Measurements from ENCODE around the gene LRRTM2. TPM values are rescaled to one million over a fixed set of nuclear protein-coding genes. Genes with fewer than 3 reads are reported as not detected.

The LRRTM2 gene
- total RNA-seq, 1 donor from 2014 or later = not detected

GRCh38 chr5:138898299-138898698 lies 23.2 kb upstream of the LRRTM2 start:
- Mint-ChIP-seq H3K36me3 (ENCODE audit: low read depth) (peaks cover 16% of the 10 kb centered on the region), H3K4me3 (ENCODE audit: unreplicated experiment) (no peak overlapping the region), H3K4me1 (ENCODE audit: low read depth) (peaks cover 58% of the 10 kb centered on the region), H3K27me3 (ENCODE audit: low read depth) (no peaks in the 10 kb centered on the region), H3K9me3 (ENCODE audit: low read depth) (peaks cover 7% of the 10 kb centered on the region), H3K27ac (ENCODE audit: unreplicated experiment) (peak overlapping the region; percentile 47)
- TF ChIP-seq, protein P1, sequence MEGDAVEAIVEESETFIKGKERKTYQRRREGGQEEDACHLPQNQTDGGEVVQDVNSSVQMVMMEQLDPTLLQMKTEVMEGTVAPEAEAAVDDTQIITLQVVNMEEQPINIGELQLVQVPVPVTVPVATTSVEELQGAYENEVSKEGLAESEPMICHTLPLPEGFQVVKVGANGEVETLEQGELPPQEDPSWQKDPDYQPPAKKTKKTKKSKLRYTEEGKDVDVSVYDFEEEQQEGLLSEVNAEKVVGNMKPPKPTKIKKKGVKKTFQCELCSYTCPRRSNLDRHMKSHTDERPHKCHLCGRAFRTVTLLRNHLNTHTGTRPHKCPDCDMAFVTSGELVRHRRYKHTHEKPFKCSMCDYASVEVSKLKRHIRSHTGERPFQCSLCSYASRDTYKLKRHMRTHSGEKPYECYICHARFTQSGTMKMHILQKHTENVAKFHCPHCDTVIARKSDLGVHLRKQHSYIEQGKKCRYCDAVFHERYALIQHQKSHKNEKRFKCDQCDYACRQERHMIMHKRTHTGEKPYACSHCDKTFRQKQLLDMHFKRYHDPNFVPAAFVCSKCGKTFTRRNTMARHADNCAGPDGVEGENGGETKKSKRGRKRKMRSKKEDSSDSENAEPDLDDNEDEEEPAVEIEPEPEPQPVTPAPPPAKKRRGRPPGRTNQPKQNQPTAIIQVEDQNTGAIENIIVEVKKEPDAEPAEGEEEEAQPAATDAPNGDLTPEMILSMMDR (IDR thresholded peaks at IDR 0.05) = no peak
- DNase-seq (ENCODE audit: low spot score) = no peak

DNA sequence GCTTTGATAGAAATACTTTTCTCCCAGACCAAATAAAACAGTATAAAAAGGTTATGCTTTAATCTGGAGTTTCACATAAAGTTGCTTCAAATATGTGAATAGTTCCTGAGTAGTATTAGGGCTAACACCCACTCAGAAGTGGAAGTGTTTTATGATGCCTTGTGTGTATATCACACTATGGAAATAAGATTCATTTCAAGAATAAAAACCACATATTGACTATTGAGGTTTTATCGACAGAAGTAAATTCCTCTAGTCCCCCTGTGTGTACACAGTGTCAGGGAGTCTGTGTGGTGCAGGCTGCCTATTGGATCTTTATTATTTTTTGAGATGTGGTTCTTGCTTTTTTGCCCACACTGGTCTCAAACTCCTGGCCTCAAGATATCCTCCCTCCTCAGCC lies 20.8 kb upstream of the LRRTM2 start:
- TF ChIP-seq, protein P1 (IDR thresholded peaks at IDR 0.05) = no peak
- no peaks in the 10 kb centered on the region for H3K27me3 Mint-ChIP-seq (ENCODE audit: low read depth)
- peaks cover 7% of the 10 kb centered on the region for H3K9me3 Mint-ChIP-seq (ENCODE audit: low read depth)
- peaks cover 12% of the 10 kb centered on the region for H3K36me3 Mint-ChIP-seq (ENCODE audit: low read depth)
- no peak overlapping the region for H3K27ac Mint-ChIP-seq (ENCODE audit: unreplicated experiment)
- H3K4me3 Mint-ChIP-seq (ENCODE audit: unreplicated experiment) = no peak overlapping the region
- no peak for DNase-seq (ENCODE audit: low spot score)
- peaks cover 41% of the 10 kb centered on the region for H3K4me1 Mint-ChIP-seq (ENCODE audit: low read depth)

GRCh38 chr5:138890644-138891043 lies 15.5 kb upstream of the LRRTM2 start:
- H3K4me1 Mint-ChIP-seq (ENCODE audit: low read depth) = peaks cover 3% of the 10 kb centered on the region
- H3K27ac Mint-ChIP-seq (ENCODE audit: unreplicated experiment) = no peak overlapping the region
- TF ChIP-seq, protein P1 (IDR thresholded peaks at IDR 0.05) = no peak
- DNase-seq (ENCODE audit: low spot score) = no peak
- H3K9me3 Mint-ChIP-seq (ENCODE audit: low read depth) = no peaks in the 10 kb centered on the region
- peaks cover 25% of the 10 kb centered on the region for H3K36me3 Mint-ChIP-seq (ENCODE audit: low read depth)
- H3K27me3 Mint-ChIP-seq (ENCODE audit: low read depth) = no peaks in the 10 kb centered on the region
- H3K4me3 Mint-ChIP-seq (ENCODE audit: unreplicated experiment) = no peak overlapping the region

- Mint-ChIP-seq H3K27ac (ENCODE audit: unreplicated experiment) (no peak overlapping the region), H3K9me3 (ENCODE audit: low read depth) (no peaks in the 10 kb centered on the region), H3K4me3 (ENCODE audit: unreplicated experiment) (no peak overlapping the region), H3K4me1 (ENCODE audit: low read depth) (peaks cover 6% of the 10 kb centered on the region), H3K27me3 (ENCODE audit: low read depth) (no peaks in the 10 kb centered on the region), H3K36me3 (ENCODE audit: low read depth) (peaks cover 25% of the 10 kb centered on the region)
- DNase-seq (ENCODE audit: low spot score) = no peak
- TF ChIP-seq, protein P1 (IDR thresholded peaks at IDR 0.05) = no peak
Observed at GRCh38 chr5:138889994-138890393, 14.9 kb upstream of the LRRTM2 start.

DNA sequence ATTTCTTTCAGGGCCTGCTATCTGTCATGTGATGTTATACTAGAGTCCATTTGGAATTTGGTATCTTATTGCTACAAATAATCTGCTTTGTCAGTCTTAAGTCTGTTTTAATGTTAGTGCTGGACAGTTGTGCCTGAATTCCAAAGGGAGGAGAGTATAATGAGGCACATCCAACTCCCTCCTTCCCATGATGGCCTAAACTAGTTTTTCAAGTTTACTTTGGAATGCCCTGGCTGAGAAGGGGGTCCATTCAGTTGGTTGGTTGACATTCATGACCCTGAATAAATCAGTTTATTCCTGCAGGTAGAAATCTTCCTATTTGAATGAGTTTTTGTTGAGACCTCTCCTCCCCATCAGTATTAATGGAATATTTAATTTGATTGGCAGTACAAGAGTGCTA lies 9.4 kb upstream of the LRRTM2 start:
- DNase-seq (ENCODE audit: low spot score) = no peak
- H3K9me3 Mint-ChIP-seq (ENCODE audit: low read depth) = no peaks in the 10 kb centered on the region
- no peaks in the 10 kb centered on the region for H3K27me3 Mint-ChIP-seq (ENCODE audit: low read depth)
- TF ChIP-seq, protein P1 (IDR thresholded peaks at IDR 0.05) = no peak
- peaks cover 11% of the 10 kb centered on the region for H3K36me3 Mint-ChIP-seq (ENCODE audit: low read depth)
- H3K4me1 Mint-ChIP-seq (ENCODE audit: low read depth) = peaks cover 20% of the 10 kb centered on the region
- no peak overlapping the region for H3K4me3 Mint-ChIP-seq (ENCODE audit: unreplicated experiment)
- H3K27ac Mint-ChIP-seq (ENCODE audit: unreplicated experiment) = no peak overlapping the region

All from chondrocyte (in vitro differentiated cells).